ENCODE results near the gene HOXC9.

The HOXC9 gene

GRCh38 chr12:54009171-54010052, 9.5 kb downstream of the HOXC9 start:
- Histone ChIP-seq H3K36me3 (ENCODE audit: insufficient read depth, low read length) (no peaks in the 10 kb centered on the region), H4K20me1 (ENCODE audit: insufficient read depth, low read length, poor library complexity, severe bottlenecking) (no peaks in the 10 kb centered on the region), H3K9ac (ENCODE audit: low read depth, low read length, poor library complexity, severe bottlenecking) (no peak overlapping the region), H3K9me2 (replicated peaks; ENCODE audit: low read depth, low read length) (no peaks in the 10 kb centered on the region), H2AFZ (ENCODE audit: low read length) (no peak overlapping the region), H3K4me2 (ENCODE audit: low read depth, low read length, poor library complexity, severe bottlenecking) (no peak overlapping the region), H3F3A (ENCODE audit: low read depth) (no peaks in the 10 kb centered on the region), H3K4me1 (ENCODE audit: insufficient read depth, low read length, poor library complexity, severe bottlenecking) (peaks cover 41% of the 10 kb centered on the region), H3K27me3 (ENCODE audit: insufficient read depth, low read length, poor library complexity, severe bottlenecking) (no peaks in the 10 kb centered on the region), H3K9me3 (ENCODE audit: insufficient read depth, low read depth, low read length) (no peaks in the 10 kb centered on the region), H3K4me3 (ENCODE audit: low read length, poor library complexity, severe bottlenecking) (no peak overlapping the region), H3K79me2 (ENCODE audit: insufficient read depth, low read length) (no peaks in the 10 kb centered on the region)
- no peak for TF ChIP-seq EZH2phosphoT487 (IDR thresholded peaks at IDR 0.05; ENCODE audit: borderline replicate concordance)

- peak overlapping the region; percentile 86 for H3K4me2 ChIP-seq (ENCODE audit: low read depth, low read length, poor library complexity, severe bottlenecking)
- H4K20me1 ChIP-seq (ENCODE audit: insufficient read depth, low read length, poor library complexity, severe bottlenecking): no peaks in the 10 kb centered on the region
- H3K27me3 ChIP-seq (ENCODE audit: insufficient read depth, low read length, poor library complexity, severe bottlenecking): no peaks in the 10 kb centered on the region
- H3K9me2 ChIP-seq (replicated peaks; ENCODE audit: low read depth, low read length): no peaks in the 10 kb centered on the region
- H3K4me1 ChIP-seq (ENCODE audit: insufficient read depth, low read length, poor library complexity, severe bottlenecking): peaks cover 48% of the 10 kb centered on the region
- peak overlapping the region; percentile 61 for H3K9ac ChIP-seq (ENCODE audit: low read depth, low read length, poor library complexity, severe bottlenecking)
- no peaks in the 10 kb centered on the region for H3K79me2 ChIP-seq (ENCODE audit: insufficient read depth, low read length)
- H3F3A ChIP-seq (ENCODE audit: low read depth): no peaks in the 10 kb centered on the region
- H2AFZ ChIP-seq (ENCODE audit: low read length): no peak overlapping the region
- H3K4me3 ChIP-seq (ENCODE audit: low read length, poor library complexity, severe bottlenecking): no peak overlapping the region
- H3K9me3 ChIP-seq (ENCODE audit: insufficient read depth, low read depth, low read length): no peaks in the 10 kb centered on the region
- H3K36me3 ChIP-seq (ENCODE audit: insufficient read depth, low read length): no peaks in the 10 kb centered on the region
- TF ChIP-seq EZH2phosphoT487 (IDR thresholded peaks at IDR 0.05; ENCODE audit: borderline replicate concordance) (no peak), CTCF (conservative IDR thresholded peaks at IDR 0.05; ENCODE audit: low read length) (no peak)
These were observed 10.4 kb downstream of the HOXC9 start for GRCh38 chr12:54010053-54010971.

- H3K9ac ChIP-seq (ENCODE audit: low read depth, low read length, poor library complexity, severe bottlenecking): peak overlapping the region; percentile 61
- no peaks in the 10 kb centered on the region for H3K27me3 ChIP-seq (ENCODE audit: insufficient read depth, low read length, poor library complexity, severe bottlenecking)
- H3K4me2 ChIP-seq (ENCODE audit: low read depth, low read length, poor library complexity, severe bottlenecking): peak overlapping the region; percentile 86
- peak overlapping the region; percentile 32; the same call in 1 of the 2 replicates for H2AFZ ChIP-seq (ENCODE audit: low read length)
- H3K9me3 ChIP-seq (ENCODE audit: insufficient read depth, low read depth, low read length): no peaks in the 10 kb centered on the region
- peaks cover 55% of the 10 kb centered on the region for H3K4me1 ChIP-seq (ENCODE audit: insufficient read depth, low read length, poor library complexity, severe bottlenecking)
- H3K36me3 ChIP-seq (ENCODE audit: insufficient read depth, low read length): no peaks in the 10 kb centered on the region
- H3K9me2 ChIP-seq (replicated peaks; ENCODE audit: low read depth, low read length): no peaks in the 10 kb centered on the region
- H3F3A ChIP-seq (ENCODE audit: low read depth): no peaks in the 10 kb centered on the region
- peak overlapping the region; percentile 61 for H3K4me3 ChIP-seq (ENCODE audit: low read length, poor library complexity, severe bottlenecking)
- 0 out of 2 replicates have a peak, but pooled peaks cover 4% of the 10 kb centered on the region for H3K79me2 ChIP-seq (ENCODE audit: insufficient read depth, low read length)
- no peak for TF ChIP-seq CTCF (conservative IDR thresholded peaks at IDR 0.05; ENCODE audit: low read length)
- no peak for TF ChIP-seq EZH2phosphoT487 (IDR thresholded peaks at IDR 0.05; ENCODE audit: borderline replicate concordance)
- H4K20me1 ChIP-seq (ENCODE audit: insufficient read depth, low read length, poor library complexity, severe bottlenecking): no peaks in the 10 kb centered on the region
These were observed 11.2 kb downstream of the HOXC9 start for GRCh38 chr12:54010972-54011664.

Measured in Loucy (cell line).